HL-60/S4 (cell line): ENCODE data around the gene CTPS2.
"Not testable (repeated sequence)": the region's sequence is repeated elsewhere in the genome, so short reads cannot be mapped to it uniquely, and the experiment has no call there.

Experiments used
- in situ Hi-C: fragments of 300-500 bp; cut with MboI; formaldehyde crosslinking; loops from 2 replicates; pipeline ENCODE4 v1.14.3; 2022; ENCODE audit warnings: low sequenced_read_pairs

The CTPS2 gene

DNA sequence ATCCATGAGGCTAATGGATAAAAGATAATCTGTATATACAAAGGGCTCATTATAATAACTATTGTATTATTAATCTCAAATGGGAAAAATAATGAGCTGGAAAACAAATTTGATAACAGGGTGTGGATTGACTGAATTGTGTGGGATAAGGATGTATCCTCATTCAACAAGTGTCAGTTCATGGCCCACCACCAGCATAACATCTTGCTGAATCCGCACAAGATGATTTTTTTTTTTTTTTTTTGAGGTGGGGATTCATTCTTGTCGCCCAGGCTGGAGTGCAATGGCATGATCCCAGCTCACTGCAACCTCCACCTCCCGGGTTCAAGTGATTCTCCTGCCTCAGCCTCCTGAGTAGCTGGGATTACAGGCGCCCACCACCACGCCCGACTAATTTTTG, 3.2 kb upstream of the CTPS2 start:
- in situ Hi-C loops = not testable (repeated sequence)

DNA sequence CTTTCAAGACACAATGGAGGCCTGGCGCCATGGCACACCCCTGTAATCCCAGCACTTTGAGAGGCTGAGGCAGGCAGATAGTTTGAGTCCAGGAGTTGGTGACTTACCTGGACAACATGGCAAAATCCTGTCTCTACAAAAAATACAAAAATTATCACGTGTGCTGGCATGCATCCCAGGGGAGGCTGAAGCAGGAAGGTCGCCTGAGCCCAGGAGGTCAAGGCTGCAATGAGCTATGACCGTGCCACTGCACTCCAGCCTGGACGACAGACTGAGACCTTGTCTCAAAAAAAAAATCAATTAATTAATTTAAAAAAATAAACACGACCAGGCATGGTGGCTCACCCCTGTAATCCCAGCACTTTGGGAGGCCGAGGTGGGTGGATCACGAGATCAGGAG, 2.0 kb upstream of the CTPS2 start:
- in situ Hi-C loops = no loop called here

DNA sequence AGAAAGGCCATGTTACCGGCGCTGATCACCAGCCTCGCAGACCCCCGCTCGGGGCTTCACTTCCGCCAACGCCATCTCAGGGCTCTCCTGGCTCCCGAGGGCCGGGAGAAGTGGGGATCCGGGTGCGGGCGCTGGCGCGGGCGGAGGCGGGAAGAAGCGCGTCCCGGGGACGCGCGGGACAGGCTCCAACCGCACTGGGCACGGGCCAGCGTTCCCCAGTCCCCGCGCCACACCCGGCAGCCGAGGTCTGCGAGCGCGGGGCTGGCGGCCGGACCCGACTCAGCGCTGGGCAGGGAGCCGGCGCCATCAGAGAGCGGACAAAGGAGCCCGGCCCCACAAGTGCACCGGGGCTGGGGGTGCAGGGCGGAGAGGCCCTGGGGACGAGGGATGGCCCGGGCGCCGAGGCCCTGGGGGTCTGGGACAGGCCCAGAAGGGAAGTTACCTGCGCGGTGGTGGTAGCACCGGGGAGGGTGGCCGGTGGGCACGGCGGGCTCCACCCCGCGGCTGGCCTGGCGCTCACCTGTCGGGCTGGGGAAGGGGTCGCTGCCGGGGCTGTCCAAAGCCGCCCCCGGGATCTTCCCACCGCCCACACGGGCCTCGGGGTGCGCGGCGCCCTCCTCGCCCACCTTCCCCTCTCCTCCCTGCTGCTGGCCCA, 449 bp downstream of the CTPS2 start:
- in situ Hi-C loops = no loop called here

DNA sequence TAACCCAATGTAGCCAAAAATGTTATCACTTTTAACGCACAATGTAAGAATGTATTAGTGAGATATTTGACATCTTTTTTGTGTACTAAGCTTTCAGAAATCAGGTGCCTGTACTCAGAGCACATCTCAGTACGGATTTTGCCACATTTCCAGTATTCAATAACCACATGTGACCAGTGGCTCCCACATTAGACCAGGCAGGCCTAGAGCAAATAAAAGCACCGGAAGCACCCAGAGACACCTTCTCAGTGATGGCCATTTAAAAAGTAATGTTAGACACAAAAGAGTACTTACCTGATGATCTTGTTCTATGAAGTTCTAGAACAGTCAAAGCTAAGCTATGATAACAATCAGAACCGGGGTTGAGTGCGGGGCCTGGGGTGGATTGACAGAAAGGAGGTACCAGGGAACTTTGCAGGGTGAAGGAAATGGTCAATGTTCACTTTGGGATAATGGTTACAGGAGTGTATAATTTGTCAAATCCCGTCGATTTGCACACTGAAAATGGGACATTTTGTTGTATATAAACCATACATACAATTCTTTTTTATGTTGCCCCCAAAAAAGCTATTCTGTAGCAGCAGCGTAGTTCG, 1.2 kb downstream of the CTPS2 start:
- in situ Hi-C loops = no loop called here

DNA sequence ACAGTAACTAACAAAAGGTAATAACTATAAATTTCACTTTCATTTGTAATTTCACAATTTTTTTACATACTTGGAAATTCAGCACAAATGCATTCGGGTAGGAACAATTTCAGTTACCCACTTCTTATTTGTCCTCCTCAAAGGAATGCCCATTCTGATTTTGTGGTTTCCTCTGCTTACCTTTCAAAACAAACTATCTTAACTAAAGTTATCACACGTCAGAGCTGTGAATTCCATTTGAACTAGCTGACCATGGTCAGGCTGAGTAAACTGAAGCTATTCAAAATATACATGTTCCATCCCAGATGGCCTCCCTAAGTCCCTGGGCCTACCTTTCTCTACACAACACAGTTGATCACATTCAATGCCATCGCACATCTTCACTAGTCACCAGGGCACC, 4.5 kb downstream of the CTPS2 start:
- in situ Hi-C loops = no loop called here

DNA sequence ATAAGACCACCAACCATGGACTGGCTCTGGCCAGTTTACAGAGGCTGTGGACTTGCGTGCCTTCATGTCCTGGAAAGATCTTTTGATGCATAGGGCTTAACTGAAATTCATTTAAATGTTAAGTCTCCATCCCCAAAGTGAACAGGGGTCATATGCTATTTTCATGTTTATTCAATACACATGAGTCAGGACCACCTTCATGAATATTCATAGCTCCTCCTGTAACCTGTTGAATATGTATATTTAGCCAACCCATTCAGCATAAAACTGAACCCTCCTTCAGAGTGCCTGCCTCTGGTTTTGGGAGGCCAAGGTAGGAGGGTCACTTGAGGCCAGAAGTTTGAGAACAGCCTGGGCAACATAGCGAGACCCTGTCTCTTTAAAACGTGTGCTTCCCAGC, 7.1 kb downstream of the CTPS2 start:
- in situ Hi-C loops = no loop called here

DNA sequence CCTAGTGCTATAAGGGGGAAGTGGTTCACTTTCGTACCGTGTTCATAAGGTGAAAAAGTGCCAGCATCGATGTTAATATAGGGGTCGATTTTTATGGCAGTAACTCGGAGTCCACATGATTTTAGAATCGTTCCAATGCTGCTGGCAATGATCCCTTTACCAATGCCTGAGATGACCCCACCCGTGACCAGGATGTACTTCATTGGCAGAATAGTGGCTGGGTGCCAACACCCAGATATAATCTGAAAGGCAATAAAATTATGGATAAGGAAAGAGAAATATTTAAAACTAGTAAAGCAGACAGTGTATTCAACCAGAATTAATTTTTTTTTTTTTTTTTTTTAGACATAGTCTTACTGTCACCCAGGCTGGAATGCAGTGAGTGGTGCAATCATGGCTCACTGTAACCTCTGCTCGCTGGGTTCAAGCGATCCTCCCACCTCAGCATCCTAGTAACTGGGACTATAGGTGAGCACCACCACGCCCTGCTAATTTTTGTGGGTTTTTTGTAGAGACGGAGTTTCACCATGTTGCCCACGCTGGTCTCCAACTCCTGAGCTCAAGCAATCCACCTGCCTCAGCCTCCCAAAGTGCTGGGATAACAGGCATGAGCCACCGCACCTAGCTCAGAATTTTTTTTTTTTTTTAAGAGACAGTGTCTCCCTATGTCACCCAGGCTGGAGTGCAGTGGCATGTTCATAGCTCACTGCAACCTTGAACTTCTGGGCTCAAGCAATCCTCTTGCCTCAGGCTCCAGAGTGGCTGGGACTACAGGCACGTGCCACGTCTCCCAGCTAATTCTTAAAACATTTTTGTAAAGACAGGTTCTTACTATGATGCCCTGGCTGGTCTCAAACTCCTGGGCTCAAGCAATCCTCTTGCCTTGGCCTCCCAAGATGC, 9.5 kb downstream of the CTPS2 start:
- in situ Hi-C loops = no loop called here

DNA sequence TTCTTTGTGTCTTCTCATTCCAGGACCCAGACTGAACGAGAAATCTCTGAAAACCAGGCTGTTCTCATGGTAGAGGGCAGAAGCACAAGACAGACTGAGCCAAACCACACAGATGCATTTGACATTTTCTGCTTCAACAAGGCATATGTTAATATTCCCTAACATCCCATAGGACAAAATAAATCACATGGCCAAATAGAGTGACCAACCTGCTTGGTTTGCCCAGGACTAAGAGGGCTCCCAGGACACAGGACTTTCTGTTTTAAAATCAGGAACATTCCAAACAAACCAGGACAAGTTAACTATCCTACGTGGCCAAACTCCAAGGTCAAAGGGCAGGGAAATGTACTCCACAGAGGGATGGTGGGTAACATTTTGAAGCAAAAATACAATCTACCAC, 11.7 kb downstream of the CTPS2 start:
- in situ Hi-C loops = no loop called here

DNA sequence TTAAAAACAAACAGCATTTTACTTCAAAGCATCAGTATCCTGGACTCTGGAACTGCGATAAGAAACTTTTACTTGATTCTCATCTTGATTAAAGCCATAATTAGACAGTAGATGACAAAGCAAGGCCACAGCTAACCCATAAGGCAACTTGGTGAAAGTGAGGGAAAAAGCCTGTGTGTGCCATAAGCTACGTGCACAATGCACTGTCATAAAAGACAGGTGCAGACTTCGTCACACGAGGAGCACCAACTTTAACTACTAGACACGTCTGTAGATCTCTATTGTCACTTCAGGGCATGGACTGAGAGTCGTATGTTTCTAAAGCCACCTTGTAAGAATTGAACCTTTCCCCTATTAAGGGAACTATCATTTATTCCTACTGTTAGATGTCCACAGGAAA, 13.1 kb downstream of the CTPS2 start:
- in situ Hi-C loops = no loop called here

DNA sequence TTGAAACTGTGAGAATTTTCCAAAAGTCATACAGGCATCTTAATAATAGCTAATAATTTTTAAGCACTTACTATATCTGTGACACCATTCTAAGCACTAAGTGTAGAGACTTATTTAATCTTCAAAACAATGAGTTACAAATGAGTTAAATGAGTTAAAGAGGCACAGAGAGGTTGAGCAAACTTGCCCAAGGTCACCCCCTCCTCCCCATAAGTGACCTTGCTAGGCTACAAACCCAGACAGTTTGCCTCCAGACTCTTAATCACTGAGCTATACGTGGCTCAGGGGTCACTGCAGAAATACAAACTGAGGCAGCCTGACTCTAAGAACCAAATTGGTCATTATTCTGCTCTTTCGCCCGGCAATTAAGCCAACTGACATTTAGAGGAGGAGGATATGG, 15.5 kb downstream of the CTPS2 start:
- in situ Hi-C loops = no loop called here

DNA sequence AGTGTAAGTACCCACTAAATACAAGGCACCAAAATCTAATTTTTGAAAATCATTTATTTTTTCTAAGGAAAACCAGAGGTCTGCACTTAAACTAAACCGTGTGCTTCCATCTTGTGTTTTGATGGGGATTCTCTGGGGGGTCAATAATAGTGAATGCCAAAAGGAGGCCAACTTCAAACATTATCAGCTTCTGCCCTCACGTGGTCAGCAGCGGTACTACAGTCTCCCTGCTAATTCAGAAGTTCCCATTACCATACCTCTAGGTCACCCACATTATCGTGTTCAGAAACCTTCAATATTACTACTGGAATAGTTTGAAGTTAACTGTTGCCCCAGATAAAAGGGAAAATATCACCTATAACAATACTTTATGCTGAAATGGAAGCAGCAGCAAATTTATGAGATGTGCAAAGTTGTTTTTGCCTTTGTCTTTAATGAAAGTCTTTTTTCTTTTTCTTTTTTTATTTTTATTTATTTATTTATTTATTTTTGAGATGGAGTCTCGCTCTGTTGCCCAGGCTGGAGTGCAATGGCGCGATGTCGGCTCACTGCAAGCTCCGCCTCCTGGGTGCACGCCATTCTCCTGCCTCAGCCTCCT, 17.3 kb downstream of the CTPS2 start:
- in situ Hi-C loops = no loop called here

DNA sequence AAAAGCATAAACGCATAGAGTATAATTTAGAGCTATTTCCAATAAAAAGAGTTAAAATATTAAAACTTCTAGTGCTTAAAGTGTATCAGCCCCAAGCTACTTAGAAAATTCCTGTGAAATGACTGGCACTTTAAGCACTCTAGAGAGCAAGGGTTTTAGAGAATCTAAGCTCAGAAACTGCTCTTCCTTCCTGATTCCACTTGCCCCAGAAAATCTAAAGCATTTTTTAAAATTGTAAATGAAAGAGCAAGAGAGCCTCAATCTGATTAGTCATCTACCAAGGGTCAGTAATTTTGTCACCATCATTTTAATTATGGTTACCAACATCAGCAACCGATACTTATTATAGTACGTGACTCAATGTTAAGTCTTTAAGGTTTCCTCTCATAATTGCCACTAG, 25.0 kb downstream of the CTPS2 start:
- in situ Hi-C loops = no loop called here

DNA sequence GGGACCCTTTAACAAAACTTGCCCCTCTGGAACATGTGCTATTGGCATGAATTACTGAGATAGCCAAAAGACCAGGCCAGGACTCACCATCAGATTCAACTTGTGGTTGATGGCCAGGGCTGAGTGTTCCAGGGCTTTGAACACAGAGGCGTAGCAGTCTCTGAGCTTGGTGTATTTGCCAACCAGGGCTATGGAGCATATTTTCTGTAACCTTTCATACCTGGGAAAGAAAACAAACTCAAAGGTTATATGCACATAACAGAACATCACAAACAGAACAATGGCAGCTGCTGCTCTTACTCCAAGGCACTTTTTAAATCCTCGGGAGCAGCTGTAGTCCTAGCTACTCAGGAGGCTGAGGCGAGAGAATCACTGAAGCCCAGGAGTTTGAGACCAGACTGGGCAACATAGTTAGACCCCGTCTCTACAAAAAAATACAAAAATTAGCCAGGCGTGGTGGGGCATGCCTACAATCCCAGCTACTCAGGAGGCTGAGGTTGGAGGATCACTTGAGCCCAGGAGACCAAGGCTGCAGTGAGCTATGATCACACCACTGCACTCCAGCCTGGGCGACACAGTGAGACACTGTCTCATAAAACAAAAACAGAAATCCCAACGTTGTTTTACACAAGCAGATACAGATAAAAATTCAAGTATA, 29.3 kb downstream of the CTPS2 start:
- in situ Hi-C loops = no loop called here

DNA sequence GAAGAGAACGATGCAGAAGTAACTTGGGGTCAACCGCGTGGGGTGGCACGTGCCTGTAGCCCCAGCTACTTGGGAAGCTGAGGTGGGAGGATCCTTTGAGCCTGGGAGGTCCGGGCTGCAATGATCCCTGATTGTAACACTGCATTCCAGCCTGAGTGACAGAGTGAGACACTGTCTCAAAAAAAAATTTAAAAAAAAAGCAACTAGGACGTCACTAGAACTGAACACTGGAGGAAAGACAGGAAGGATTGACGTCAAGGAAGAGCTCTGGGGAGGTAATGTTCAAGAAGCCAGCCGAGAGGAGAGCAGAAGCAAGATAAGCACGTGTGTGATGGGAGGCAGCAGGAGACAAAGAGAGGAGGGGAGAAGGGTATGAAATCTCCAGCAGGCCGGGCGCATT, 33.8 kb downstream of the CTPS2 start:
- in situ Hi-C loops = no loop called here

DNA sequence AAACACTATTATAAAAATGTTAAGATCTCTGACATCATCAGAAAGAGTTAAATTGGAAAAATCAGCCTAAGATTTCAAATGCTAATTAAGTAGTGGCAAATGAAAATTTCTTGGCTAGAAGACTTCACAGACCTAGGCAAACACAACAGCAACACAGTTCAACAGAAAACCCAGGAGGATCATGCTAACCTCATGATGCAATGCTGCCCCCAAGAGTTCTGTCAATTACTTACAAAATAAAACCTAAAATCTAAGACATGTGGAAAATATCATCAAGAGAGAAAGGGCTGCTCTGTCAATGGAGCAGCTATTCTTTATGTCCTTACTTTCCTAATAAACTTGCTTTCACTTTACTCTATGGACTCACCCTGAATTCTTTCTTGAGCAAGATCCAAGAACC, 41.5 kb downstream of the CTPS2 start:
- in situ Hi-C loops = no loop called here

DNA sequence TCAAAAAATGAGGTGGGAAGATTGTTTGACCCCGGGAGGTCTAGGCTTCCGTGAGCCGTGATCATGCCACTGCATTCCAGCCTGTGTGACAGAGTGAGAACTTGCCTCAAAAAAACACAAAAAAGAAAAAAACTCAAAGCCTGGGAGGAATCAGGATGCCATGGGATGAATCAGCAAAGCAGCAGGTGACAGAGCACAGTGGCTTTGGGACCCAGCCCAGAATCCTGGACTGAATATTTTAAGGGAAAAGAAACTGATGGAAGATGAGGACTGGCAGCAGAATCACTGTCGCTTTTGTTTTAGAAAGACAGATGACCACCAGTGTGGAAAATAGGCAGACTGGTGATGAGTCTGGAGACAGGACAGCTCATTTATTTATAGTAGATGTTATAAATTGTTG, 45.9 kb downstream of the CTPS2 start:
- in situ Hi-C loops = no loop called here

DNA sequence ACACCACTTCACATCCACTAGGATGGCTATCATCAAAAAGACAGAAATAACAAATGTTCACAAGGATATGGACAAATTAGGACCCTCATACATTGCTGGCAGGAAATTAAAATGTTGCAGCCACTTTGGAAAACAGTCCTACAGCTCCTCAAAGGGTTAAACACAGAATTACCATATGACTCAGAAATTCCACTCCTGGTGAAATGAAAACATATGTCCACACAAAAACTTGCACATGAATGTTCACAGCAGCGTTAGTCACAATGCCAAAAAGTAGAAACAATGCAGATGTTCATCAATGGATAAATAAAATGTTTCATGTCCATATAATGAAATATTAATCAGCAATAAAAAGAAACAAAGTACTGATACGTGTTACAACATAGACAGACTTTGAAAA, 47.4 kb downstream of the CTPS2 start:
- in situ Hi-C loops = no loop called here

DNA sequence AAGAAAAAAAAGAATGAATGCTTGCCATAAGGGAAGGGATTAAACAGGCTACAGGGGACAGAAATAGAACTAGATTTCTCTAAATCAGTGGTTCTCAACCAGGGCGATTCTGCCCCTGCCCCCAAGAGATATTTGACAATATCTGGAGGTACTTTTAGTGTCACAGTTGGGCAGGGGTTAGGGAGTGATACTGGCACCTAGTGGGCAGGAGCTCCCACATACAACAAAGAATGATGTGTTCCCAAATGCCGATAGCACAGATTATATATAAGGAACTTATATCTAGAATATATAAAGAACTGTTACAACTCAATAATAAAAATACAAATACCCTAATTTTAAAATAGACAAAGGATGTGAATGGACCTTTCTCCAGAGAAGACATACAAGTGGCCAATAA, 47.8 kb downstream of the CTPS2 start:
- in situ Hi-C loops = no loop called here

DNA sequence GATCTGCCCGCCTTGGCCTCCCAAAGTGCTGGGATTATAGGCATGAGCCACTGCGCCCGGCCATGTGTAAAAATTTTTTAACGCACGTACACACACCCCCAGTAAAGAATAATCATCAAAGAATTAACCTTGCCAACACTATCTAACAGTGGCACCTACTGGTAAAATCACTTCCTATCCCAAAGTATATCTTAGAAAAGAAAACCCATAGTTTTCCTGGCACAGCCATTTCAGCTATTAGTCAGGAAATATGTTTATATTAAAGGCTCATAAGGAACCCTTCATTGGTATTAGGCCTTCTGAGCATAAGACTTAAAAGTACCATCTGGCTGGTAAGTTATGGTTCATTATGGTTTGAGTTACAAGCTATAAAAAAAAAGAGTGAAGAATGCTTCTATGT, 48.4 kb downstream of the CTPS2 start:
- in situ Hi-C loops = no loop called here

DNA sequence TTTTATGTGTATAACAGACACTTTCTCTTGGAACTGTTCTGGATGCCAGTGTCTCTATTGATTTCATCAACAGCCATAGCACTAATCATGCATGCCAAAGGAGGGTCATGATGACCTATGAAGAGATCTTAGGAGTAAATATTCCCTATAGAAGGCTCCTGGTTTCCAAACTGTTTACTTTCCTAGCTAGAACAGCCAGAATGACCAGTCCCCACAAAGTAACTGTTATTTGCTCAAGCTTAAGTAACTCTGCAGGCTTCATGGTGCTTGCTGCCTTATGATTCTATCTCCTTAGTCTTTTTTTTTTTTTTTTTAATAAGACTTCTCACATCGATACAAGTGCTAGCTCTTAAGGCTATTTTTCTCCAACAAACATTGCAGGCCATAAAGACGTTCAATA, 50.1 kb downstream of the CTPS2 start:
- in situ Hi-C loops = no loop called here

DNA sequence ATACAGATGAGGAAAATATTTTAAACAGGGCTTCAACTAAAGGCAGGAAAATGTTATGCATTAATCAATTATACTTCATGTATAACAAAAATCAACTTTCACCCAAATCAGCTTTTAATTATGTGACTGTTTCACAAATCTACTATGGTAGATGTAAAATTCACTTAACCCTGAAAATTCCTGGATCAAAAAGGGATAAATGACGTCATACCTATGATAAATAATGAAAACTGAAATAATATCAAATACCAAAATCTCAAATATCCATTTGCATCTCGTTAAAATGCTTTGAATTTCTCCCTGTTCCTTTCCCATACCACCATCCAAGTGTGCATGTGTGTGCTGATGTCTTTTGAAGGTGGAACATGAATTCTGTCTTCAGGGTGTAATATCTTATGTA, 51.0 kb downstream of the CTPS2 start:
- in situ Hi-C loops = no loop called here
